ENCODE measurements around the gene BAIAP2.
"Not testable (repeated sequence)": the region's sequence is repeated elsewhere in the genome, so short reads cannot be mapped to it uniquely, and the experiment has no call there.

Gene BAIAP2

GRCh38 chr17:81025741-81026129 lies 9.2 kb upstream of the BAIAP2 start:
- DNase-seq, result no peak

GRCh38 chr17:81026266-81027036 lies 8.5 kb upstream of the BAIAP2 start:
- no peak for DNase-seq

- DNase-seq, result no peak
Measured at GRCh38 chr17:81027038-81027437, 7.9 kb upstream of the BAIAP2 start.

- no peak for DNase-seq
Measured at GRCh38 chr17:81027591-81028505, 7.1 kb upstream of the BAIAP2 start.

- DNase-seq, result no peak
Measured at GRCh38 chr17:81028506-81028858, 6.5 kb upstream of the BAIAP2 start.

- no peak for DNase-seq
Measured at GRCh38 chr17:81029859-81030258, 5.1 kb upstream of the BAIAP2 start.

- DNase-seq, result not testable (repeated sequence)
Measured at GRCh38 chr17:81030312-81030711, 4.6 kb upstream of the BAIAP2 start.

GRCh38 chr17:81030741-81031565 lies 4.0 kb upstream of the BAIAP2 start:
- DNase-seq, result no peak

GRCh38 chr17:81031566-81032550 lies 3.1 kb upstream of the BAIAP2 start:
- DNase-seq, result no peak

- DNase-seq, result no peak
Measured at GRCh38 chr17:81032641-81033480, 2.1 kb upstream of the BAIAP2 start.

GRCh38 chr17:81033535-81034167 lies 1.3 kb upstream of the BAIAP2 start:
- no peak for DNase-seq

- no peak for DNase-seq
Measured at GRCh38 chr17:81034168-81034777, 678 bp upstream of the BAIAP2 start.

GRCh38 chr17:81035521-81036196 lies 708 bp downstream of the BAIAP2 start:
- DNase-seq, result no peak

- DNase-seq, result no peak
Measured at GRCh38 chr17:81036197-81036941, 1.4 kb downstream of the BAIAP2 start.

GRCh38 chr17:81037026-81037797 lies 2.3 kb downstream of the BAIAP2 start:
- no peak for DNase-seq

- DNase-seq, result no peak
Measured at GRCh38 chr17:81037798-81038733, 3.1 kb downstream of the BAIAP2 start.

- DNase-seq, result no peak
Measured at GRCh38 chr17:81039096-81039495, 4.1 kb downstream of the BAIAP2 start.

All from fibroblast of skin of right quadriceps (primary cell).